GM10266 (cell line): ENCODE data around the gene NOS2.

Source experiments
- DNase-seq: peaks from one replicate; pipeline ENCODE4 v3.0.0; 2012; ENCODE audit errors: extremely low spot score
- TF ChIP-seq, protein P1 (sequence below): IDR thresholded peaks from 2 replicates; pipeline ENCODE4 v1.5.1; 2012; ENCODE audit warnings: mild to moderate bottlenecking, low read depth; ENCODE audit not compliant: control insufficient read depth, insufficient read depth; ENCODE audit errors: missing control alignments

NOS2 gene

DNA sequence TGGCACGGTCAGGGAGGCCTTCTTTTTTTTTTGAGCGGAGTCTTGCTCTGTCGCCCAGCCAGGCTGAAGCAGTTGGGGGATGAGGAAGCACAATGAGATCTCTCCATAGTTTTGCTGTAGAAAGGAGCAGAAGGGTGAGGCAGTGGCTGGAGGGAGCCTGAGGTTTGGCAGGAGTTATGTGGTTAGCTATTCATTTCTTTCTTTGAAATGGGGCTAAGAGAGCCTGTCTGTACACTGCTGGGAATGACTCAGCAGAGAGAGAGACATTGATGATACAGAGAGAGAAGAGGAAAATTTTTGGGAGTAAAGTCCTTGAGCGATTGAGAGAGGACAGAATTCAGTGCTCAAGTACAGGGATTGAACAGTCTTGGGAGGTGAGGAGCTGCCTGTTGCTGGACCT is 22.1 kb downstream of the NOS2 start:
- TF ChIP-seq, protein P1, sequence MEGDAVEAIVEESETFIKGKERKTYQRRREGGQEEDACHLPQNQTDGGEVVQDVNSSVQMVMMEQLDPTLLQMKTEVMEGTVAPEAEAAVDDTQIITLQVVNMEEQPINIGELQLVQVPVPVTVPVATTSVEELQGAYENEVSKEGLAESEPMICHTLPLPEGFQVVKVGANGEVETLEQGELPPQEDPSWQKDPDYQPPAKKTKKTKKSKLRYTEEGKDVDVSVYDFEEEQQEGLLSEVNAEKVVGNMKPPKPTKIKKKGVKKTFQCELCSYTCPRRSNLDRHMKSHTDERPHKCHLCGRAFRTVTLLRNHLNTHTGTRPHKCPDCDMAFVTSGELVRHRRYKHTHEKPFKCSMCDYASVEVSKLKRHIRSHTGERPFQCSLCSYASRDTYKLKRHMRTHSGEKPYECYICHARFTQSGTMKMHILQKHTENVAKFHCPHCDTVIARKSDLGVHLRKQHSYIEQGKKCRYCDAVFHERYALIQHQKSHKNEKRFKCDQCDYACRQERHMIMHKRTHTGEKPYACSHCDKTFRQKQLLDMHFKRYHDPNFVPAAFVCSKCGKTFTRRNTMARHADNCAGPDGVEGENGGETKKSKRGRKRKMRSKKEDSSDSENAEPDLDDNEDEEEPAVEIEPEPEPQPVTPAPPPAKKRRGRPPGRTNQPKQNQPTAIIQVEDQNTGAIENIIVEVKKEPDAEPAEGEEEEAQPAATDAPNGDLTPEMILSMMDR = no peak
- no peak for DNase-seq

DNA sequence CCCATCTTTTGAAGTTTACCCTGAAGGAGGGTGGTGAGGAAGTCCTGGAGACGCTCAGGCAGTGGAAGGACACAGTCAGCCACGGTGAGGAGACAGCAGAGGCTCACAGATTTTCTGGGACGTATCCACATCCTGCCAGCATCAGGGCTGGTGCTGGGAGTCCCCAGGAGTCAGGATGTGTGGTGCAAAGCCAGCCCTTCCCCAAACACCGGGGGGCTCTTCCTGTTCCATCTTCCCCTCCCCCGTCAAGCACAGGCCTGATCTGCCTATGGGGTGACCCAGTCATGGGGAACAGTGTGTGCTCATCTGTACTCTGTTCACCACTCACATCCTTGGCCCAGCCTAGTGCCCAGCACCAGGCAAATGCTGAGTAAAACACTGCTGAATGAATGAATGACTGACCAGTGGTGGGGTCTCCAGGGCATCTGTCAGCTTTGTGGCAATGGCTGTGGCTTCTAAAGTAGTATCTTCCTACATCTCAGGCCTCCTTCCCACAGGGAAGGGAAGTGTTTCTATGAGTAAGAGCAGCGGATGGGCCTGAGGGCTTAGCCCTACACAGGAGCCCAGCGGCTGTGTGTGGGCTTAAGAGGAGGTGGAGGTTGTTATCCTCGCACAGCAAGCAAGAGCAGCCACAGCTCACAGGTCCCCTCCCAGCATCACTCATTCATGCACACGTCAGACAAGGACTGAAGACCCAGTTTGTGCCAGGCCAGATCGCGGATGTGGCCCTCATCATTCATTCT is 23.3 kb downstream of the NOS2 start:
- DNase-seq = no peak
- TF ChIP-seq, protein P1 = no peak

DNA sequence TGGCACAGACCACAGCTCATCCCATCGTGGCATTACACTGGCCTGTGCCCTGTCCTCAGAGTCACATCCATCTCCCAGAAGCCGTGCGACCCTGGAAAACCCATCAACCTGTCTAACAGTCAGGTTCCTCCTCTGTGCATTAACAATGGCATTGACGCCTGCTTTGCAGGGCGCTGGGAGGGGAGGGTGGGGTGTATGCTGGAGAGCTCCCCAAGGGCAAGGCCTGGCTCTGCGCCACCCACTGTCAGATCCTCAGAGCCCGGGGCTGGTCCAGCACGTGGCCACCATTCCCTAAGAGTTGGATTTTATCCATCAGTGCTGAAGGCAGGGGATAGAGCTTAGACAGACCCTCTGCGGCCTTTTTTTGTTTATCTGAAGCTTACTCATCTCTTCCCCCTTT is 28.7 kb downstream of the NOS2 start:
- no peak for DNase-seq
- TF ChIP-seq, protein P1 = no peak

DNA sequence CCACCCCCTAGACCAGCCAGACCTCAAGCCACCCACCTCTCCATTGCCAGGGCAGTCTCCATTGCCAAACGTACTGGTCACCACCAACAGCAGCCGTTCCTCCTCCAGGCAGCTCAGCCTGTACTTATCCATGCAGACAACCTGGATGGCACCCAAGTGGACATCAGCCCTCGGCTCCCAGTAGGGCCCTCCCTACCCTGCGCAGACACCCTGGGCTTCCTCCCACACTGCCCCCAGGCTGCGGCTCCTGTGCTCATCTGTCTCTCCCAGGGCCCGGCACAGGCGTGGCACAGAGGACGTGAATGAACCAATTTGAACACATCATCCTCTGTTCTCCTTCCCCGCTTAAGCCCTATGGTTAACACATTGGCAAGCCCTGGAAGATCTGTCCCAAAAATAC is 29.5 kb downstream of the NOS2 start:
- TF ChIP-seq, protein P1 = no peak
- DNase-seq = no peak

DNA sequence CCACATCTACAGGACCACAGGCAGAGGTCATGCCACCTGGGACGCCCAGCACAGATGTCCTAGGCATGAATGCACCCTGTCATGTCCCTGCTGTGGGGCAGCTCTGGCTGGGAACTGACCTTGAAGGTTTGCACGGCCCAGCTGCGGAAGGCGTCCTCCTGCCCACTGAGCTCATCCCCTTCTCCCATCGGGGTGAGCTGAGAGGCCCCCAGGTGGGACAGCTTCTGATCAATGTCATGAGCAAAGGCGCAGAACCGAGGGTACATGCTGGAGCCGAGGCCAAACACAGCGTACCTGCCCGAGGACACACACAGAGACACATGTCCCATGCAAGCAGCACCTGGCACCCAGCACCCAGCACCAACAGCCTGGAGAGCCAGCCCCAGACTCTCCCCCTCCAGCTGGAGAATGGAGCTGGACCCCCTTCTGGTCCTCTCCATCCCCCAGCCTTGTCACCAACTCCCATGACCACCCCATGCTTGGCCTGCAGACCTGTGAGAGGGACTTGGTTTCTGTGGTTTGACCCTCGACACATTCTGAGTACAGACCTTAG is 31.4 kb downstream of the NOS2 start:
- no peak for DNase-seq
- TF ChIP-seq, protein P1 = no peak

DNA sequence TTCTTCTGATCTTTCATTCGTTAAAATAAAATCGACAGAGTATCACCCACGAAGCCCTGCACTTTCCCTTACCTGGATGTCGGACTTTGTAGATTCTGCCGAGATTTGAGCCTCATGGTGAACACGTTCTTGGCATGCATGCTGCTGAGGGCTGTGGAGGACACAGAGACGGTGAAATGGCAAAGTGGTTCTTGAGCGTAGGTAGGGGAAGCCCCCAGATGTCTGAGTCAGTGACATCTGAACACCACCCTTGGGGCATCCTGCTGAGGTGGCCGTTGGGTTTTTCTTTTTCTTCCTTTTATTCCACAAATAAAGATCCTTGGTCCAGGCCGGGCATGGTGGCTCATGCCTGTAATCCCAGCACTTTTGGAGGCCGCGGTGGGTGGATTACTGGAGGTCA is 33.9 kb downstream of the NOS2 start:
- TF ChIP-seq, protein P1 = no peak
- no peak for DNase-seq

DNA sequence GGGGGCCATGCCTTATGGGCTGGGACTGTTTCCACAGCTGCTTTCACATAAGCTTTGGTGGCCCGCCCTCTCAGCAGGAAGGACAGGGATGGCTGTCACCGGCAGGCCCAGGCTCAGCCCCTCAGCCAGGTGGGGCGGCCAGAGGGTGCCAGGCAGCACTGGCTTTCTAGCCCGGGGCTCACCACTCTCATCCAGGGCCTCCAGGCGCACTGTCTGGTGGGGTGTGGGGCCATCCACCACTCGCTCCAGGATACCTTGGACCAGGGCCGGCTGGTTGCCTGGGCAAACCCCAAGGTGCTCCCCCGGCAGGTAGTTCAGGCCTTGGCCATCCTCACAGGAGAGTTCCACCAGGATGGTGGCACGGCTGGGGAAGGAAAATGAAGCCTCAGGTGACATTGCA is 35.0 kb downstream of the NOS2 start:
- no peak for DNase-seq
- TF ChIP-seq, protein P1 = no peak
